Tibial nerve (tissue), 3 donors: ENCODE results near the gene RBMY1D.

Experiments used
- POLR2A ChIP-seq, 2 donors: fragments of 450-650 bp; IDR thresholded peaks; one replicate each; pipeline ENCODE4 v1.6.1; 2017; ENCODE audit warnings: antibody characterized with exemption in 2 of 2, mild to moderate bottlenecking in 2 of 2, moderate library complexity in 2 of 2
- TF ChIP-seq, protein P1 (sequence below), 5 experiments: fragments of 200-600 bp in 3 of 5; fragments of 450-650 bp in 2 of 5; sonication (generic) in 3 of 5; IDR thresholded peaks; one replicate each; pipeline ENCODE4 v1.5.1; 2016 to 2019; ENCODE audit warnings: antibody characterized with exemption in 5 of 5, mild to moderate bottlenecking in 3 of 5, moderate library complexity in 2 of 5

DNA sequence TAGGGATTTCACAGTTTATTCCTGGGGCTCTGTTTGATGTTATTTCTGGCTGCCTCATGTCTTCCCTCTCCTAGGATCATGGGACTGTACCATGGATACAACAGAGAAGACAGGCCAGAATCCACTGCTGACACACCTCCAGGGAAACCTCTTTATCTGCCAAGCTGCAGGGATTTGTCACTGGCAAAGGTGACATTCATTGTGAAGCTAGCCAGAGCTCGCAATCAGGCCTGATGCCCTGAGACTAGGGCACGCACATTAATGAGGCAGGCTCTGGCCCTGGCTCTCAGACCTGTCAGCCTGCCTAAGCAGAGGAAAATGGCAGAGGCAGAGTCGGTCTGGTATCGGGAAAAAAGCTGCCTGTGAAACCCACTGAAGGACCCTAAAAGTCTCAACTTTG lies 52.2 kb downstream of the RBMY1D start:
- TF ChIP-seq, protein P1, sequence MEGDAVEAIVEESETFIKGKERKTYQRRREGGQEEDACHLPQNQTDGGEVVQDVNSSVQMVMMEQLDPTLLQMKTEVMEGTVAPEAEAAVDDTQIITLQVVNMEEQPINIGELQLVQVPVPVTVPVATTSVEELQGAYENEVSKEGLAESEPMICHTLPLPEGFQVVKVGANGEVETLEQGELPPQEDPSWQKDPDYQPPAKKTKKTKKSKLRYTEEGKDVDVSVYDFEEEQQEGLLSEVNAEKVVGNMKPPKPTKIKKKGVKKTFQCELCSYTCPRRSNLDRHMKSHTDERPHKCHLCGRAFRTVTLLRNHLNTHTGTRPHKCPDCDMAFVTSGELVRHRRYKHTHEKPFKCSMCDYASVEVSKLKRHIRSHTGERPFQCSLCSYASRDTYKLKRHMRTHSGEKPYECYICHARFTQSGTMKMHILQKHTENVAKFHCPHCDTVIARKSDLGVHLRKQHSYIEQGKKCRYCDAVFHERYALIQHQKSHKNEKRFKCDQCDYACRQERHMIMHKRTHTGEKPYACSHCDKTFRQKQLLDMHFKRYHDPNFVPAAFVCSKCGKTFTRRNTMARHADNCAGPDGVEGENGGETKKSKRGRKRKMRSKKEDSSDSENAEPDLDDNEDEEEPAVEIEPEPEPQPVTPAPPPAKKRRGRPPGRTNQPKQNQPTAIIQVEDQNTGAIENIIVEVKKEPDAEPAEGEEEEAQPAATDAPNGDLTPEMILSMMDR (IDR thresholded peaks at IDR 0.05): no peak
- TF ChIP-seq POLR2A (IDR thresholded peaks at IDR 0.05): no peak
